H1 (cell line): ENCODE measurements around the gene SMYD1.

ENCODE experiments used
- CHD1 ChIP-seq: IDR thresholded peaks from 2 replicates; pipeline ENCODE4 v1.6.1; 2012; ENCODE audit warnings: low read depth, low read length, improper control_type of control experiment
- SRF ChIP-seq: IDR thresholded peaks from 2 replicates; pipeline ENCODE4 v1.6.1; 2011; ENCODE audit warnings: mild to moderate bottlenecking, low read depth, low read length, moderate library complexity
- TF ChIP-seq, protein P1 (sequence below), 3 experiments: IDR thresholded peaks; 1 replicate in 2 of 3; 2 replicates in 1 of 3; pipeline versions ENCODE4 v1.5.1 to v1.6.1; 2011; ENCODE audit warnings: low read length in 3 of 3, mild to moderate bottlenecking in 3 of 3, inconsistent platforms in 2 of 3, low read depth in 1 of 3, moderate library complexity in 1 of 3; ENCODE audit not compliant: insufficient read depth in 1 of 3; ENCODE audit errors: control extremely low read depth in 1 of 3

DNA sequence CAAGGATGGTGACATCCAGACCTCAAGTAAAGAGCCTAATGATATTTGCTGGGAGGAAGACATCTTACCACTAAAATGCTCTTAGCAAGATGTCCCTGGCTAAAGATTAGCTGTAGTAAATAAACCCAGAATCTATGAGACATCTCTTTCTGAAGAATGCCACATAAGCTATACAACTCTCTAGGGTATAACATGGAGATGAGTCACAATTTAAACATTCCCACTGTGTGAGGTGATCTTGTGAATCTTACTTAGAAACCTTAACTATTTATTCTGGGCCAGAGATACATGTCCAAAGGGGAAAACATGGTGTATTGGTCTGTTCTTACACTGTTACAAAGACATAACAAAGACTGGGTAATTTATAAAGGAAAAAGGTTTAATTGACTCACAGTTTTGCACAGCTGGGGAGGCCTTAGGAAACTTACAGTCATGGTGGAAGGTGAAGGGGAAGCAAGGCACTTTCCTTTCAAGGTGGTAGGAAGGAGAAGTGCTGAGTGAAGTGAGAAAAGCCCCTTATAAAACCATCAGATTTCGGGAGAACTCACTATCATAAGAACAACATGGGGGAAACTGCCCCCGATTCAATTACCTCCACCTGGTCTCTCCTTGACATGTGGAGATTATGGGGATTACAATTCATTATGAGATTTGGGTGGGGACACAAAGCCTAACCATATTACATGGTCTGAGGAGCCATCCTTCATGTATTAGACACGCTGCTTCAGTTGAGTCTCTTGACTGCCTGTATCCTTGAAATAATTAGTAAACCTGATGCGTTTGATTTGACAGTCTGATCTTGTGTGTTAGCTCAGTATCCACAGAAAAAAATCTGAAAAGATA, 29.1 kb upstream of the SMYD1 start:
- TF ChIP-seq CHD1 (no peak), SRF (no peak)
- TF ChIP-seq, protein P1, sequence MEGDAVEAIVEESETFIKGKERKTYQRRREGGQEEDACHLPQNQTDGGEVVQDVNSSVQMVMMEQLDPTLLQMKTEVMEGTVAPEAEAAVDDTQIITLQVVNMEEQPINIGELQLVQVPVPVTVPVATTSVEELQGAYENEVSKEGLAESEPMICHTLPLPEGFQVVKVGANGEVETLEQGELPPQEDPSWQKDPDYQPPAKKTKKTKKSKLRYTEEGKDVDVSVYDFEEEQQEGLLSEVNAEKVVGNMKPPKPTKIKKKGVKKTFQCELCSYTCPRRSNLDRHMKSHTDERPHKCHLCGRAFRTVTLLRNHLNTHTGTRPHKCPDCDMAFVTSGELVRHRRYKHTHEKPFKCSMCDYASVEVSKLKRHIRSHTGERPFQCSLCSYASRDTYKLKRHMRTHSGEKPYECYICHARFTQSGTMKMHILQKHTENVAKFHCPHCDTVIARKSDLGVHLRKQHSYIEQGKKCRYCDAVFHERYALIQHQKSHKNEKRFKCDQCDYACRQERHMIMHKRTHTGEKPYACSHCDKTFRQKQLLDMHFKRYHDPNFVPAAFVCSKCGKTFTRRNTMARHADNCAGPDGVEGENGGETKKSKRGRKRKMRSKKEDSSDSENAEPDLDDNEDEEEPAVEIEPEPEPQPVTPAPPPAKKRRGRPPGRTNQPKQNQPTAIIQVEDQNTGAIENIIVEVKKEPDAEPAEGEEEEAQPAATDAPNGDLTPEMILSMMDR (IDR thresholded peaks at IDR 0.05; ENCODE audit: control extremely low read depth in 1 of 3, insufficient read depth in 1 of 3, low read depth in 1 of 3, low read length in 3 of 3): no peak
